DOHH2 (cell line): ENCODE results near the gene SORL1.

Experiments used
- H3F3A ChIP-seq: fragments of 200-600 bp; sonication (generic), shearing (Covaris generic); 2 replicates; pipeline ENCODE4 v1.6.0; 2016; ENCODE audit warnings: antibody characterized with exemption, mild to moderate bottlenecking; ENCODE audit not compliant: control insufficient read depth, insufficient read depth
- H3K27ac ChIP-seq: fragments of 200-600 bp; sonication (generic); 2 replicates; pipeline ENCODE4 v1.5.1; 2014; ENCODE audit warnings: low read depth, mild to moderate bottlenecking, low read length, moderate library complexity
- H3K27me3 ChIP-seq: fragments of 200-600 bp; sonication (generic); 2 replicates; pipeline ENCODE4 v1.6.1; 2014; ENCODE audit warnings: mild to moderate bottlenecking, low read length, mixed read lengths; ENCODE audit not compliant: control insufficient read depth
- H3K36me3 ChIP-seq: fragments of 200-600 bp; sonication (generic); 2 replicates; pipeline ENCODE4 v1.6.1; 2014; ENCODE audit warnings: mild to moderate bottlenecking, low read length, moderate library complexity, mixed read lengths; ENCODE audit not compliant: control insufficient read depth
- H3K4me1 ChIP-seq: fragments of 200-600 bp; sonication (generic); 2 replicates; pipeline ENCODE4 v1.6.1; 2014; ENCODE audit warnings: mild to moderate bottlenecking, low read length, mixed read lengths; ENCODE audit not compliant: control insufficient read depth
- H3K4me2 ChIP-seq: fragments of 200-600 bp; sonication (generic); 2 replicates; pipeline ENCODE4 v1.6.0; 2014; ENCODE audit warnings: mild to moderate bottlenecking, low read length, moderate library complexity
- H3K4me3 ChIP-seq: fragments of 200-600 bp; sonication (generic); 2 replicates; pipeline ENCODE4 v1.5.1; 2014; ENCODE audit warnings: mild to moderate bottlenecking, low read length, mixed read lengths
- H3K79me2 ChIP-seq: fragments of 200-600 bp; sonication (generic); 2 replicates; pipeline ENCODE4 v1.6.1; 2014; ENCODE audit warnings: mild to moderate bottlenecking, low read length, mixed read lengths; ENCODE audit not compliant: control insufficient read depth
- H3K9me2 ChIP-seq: fragments of 200-600 bp; sonication (generic); replicated peaks from 2 replicates; pipeline ENCODE4 v1.6.1; 2014; ENCODE audit warnings: mild to moderate bottlenecking, low read length, mixed read lengths; ENCODE audit not compliant: control insufficient read depth
- H3K9me3 ChIP-seq: fragments of 200-600 bp; sonication (generic); 2 replicates; pipeline ENCODE4 v1.6.1; 2014; ENCODE audit warnings: antibody characterized with exemption, low read length, mixed read lengths; ENCODE audit not compliant: control insufficient read depth, insufficient read depth
- H4K20me1 ChIP-seq: fragments of 200-600 bp; sonication (generic); 2 replicates; pipeline ENCODE4 v1.6.0; 2014; ENCODE audit warnings: low read depth, mild to moderate bottlenecking, antibody characterized with exemption, low read length, moderate library complexity; ENCODE audit not compliant: control insufficient read depth, insufficient read depth
- EZH2phosphoT487 ChIP-seq: fragments of 200-600 bp; sonication (generic); IDR thresholded peaks from 2 replicates; pipeline ENCODE4 v1.6.1; 2017; ENCODE audit warnings: borderline replicate concordance, mild to moderate bottlenecking, antibody characterized with exemption, low read length, moderate library complexity, mixed read lengths
- TF ChIP-seq, protein P1 (sequence below): fragments of 200-600 bp; sonication (generic); IDR thresholded peaks from one replicate; pipeline ENCODE4 v1.5.1; 2014; ENCODE audit warnings: antibody characterized with exemption, mild to moderate bottlenecking, low read depth, low read length; ENCODE audit not compliant: poor library complexity, severe bottlenecking

Gene SORL1

GRCh38 chr11:121648306-121648705, 196.2 kb downstream of the SORL1 start:
- Histone ChIP-seq H3K4me3 (no peak overlapping the region), H3K27me3 (peaks cover 5% of the 10 kb centered on the region; the same call in 1 of the 2 replicates), H4K20me1 (no peaks in the 10 kb centered on the region), H3K9me2 (no peaks in the 10 kb centered on the region), H3K79me2 (no peaks in the 10 kb centered on the region), H3K4me2 (no peak overlapping the region), H3K36me3 (no peaks in the 10 kb centered on the region), H3F3A (no peaks in the 10 kb centered on the region), H3K9me3 (no peaks in the 10 kb centered on the region), H3K27ac (no peak overlapping the region), H3K4me1 (no peaks in the 10 kb centered on the region)
- TF ChIP-seq, protein P1, sequence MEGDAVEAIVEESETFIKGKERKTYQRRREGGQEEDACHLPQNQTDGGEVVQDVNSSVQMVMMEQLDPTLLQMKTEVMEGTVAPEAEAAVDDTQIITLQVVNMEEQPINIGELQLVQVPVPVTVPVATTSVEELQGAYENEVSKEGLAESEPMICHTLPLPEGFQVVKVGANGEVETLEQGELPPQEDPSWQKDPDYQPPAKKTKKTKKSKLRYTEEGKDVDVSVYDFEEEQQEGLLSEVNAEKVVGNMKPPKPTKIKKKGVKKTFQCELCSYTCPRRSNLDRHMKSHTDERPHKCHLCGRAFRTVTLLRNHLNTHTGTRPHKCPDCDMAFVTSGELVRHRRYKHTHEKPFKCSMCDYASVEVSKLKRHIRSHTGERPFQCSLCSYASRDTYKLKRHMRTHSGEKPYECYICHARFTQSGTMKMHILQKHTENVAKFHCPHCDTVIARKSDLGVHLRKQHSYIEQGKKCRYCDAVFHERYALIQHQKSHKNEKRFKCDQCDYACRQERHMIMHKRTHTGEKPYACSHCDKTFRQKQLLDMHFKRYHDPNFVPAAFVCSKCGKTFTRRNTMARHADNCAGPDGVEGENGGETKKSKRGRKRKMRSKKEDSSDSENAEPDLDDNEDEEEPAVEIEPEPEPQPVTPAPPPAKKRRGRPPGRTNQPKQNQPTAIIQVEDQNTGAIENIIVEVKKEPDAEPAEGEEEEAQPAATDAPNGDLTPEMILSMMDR, result no peak
- TF ChIP-seq EZH2phosphoT487, result no peak

GRCh38 chr11:121649798-121650197, 197.7 kb downstream of the SORL1 start:
- H3K27ac ChIP-seq, result no peak overlapping the region
- TF ChIP-seq EZH2phosphoT487, result no peak
- TF ChIP-seq, protein P1, result no peak
- H4K20me1 ChIP-seq, result no peaks in the 10 kb centered on the region

DNA sequence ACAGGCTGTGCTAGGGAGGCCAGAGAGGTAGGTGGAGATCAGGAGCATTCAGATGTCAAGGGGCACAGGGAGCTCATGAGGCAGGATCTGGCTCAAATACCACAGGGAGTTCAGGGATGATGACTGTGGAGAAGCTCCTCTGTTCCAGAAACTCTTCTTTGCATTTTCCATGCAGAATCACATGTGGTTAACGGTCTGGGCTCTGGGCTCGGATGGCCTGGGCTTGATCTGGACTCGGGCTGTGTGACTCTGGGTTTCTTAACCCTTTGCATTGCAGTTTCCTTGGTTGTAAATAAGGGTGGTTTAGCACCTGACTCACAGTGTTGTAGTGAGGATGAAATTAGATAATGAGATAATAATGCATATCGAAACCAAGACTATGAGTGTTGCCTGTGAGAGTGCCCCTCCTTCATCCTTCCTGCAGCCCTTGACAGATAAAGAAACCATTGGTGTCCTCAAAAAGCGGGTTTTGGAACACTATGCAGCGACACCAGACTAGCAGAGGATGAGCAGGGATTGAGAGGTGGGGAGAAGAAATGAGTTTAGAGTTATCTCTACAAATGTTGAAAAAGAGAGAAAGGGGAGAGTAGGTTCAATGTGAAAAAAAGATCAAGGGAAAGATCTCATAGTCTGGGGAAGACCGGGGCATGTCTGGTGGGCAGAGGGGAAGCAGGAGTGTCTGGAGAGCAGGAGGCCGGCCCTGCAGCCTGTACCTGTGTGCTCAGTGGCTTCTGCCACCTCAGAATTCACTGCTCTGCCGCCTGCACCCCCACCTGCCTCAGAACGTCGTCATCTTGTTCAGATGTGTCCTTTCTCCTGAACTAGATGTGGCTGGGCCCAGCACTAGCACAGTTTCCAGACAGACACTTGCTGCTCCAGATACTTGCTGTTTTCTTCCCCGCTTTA, 198.5 kb downstream of the SORL1 start:
- no peaks in the 10 kb centered on the region for H3K79me2 ChIP-seq
- H3F3A ChIP-seq, result no peaks in the 10 kb centered on the region
- no peak overlapping the region for H3K4me2 ChIP-seq
- H3K4me3 ChIP-seq, result no peak overlapping the region
- H3K9me2 ChIP-seq, result no peaks in the 10 kb centered on the region
- TF ChIP-seq, protein P1, result no peak
- no peak for TF ChIP-seq EZH2phosphoT487
- no peaks in the 10 kb centered on the region for H3K36me3 ChIP-seq
- H3K27me3 ChIP-seq, result peaks cover 12% of the 10 kb centered on the region
- peaks cover 8% of the 10 kb centered on the region for H3K4me1 ChIP-seq
- H4K20me1 ChIP-seq, result no peaks in the 10 kb centered on the region
- H3K9me3 ChIP-seq, result no peaks in the 10 kb centered on the region
- no peak overlapping the region for H3K27ac ChIP-seq

More at GRCh38 chr11:121649798-121650197, 197.7 kb downstream of the SORL1 start:
- Histone ChIP-seq H3K4me2 (no peak overlapping the region), H3K4me3 (no peak overlapping the region), H3F3A (no peaks in the 10 kb centered on the region), H3K9me2 (no peaks in the 10 kb centered on the region), H3K79me2 (no peaks in the 10 kb centered on the region), H3K36me3 (no peaks in the 10 kb centered on the region), H3K27me3 (peaks cover 10% of the 10 kb centered on the region), H3K9me3 (no peaks in the 10 kb centered on the region), H3K4me1 (no peaks in the 10 kb centered on the region; the same call in 1 of the 2 replicates)
